Activated T-cell treated with anti-CD3 and anti-CD28 coated beads, Interleukin-2, amount 50 U/mL, for 4 hours (primary cell): Measurements from ENCODE around the gene BAZ2A. TPM values are rescaled to one million over a fixed set of nuclear protein-coding genes. Genes with fewer than 3 reads are reported as not detected.
"Not testable (repeated sequence)": the region's sequence is repeated elsewhere in the genome, so short reads cannot be mapped to it uniquely, and the experiment has no call there.

Source experiments
- ATAC-seq, 2 donors: fragments of 200-7000 bp; cut with Tn5 transposase; one replicate each; pipeline ENCODE4 v1.10.0; 2021
- DNase-seq: peaks from one replicate; pipeline ENCODE4 v3.0.0-alpha.2; 2020
- H3K27me3 Mint-ChIP-seq: one replicate; pipeline ENCODE4 v1.8.0; 2021; ENCODE audit warnings: low read depth, mixed read lengths
- H3K36me3 Mint-ChIP-seq: one replicate; pipeline ENCODE4 v1.8.0; 2022; ENCODE audit warnings: mixed read lengths; ENCODE audit not compliant: insufficient read depth
- H3K4me1 Mint-ChIP-seq: one replicate; pipeline ENCODE4 v1.8.0; 2021; ENCODE audit warnings: low read depth, mixed read lengths
- H3K4me3 Mint-ChIP-seq: one replicate; pipeline ENCODE4 v1.8.0; 2021; ENCODE audit warnings: mild to moderate bottlenecking, moderate library complexity, mixed read lengths
- H3K9me3 Mint-ChIP-seq: one replicate; pipeline ENCODE4 v1.8.0; 2021; ENCODE audit warnings: mixed read lengths
- total RNA-seq, 3 donors: library from RNA; stranded (reverse); gene quantifications; one replicate each; pipeline ENCODE4 v1.2.1, GENCODE V29; 2021

Gene BAZ2A
- 10 to 100 TPM; 53.0 to 64.9 (median 64.5) TPM for total RNA-seq

GRCh38 chr12:56630180-56630632, at the start of gene BAZ2A:
BAZ2A (minus strand) TSS chr12:56630326; CDS start chr12:56617530, 12,796 bp downstream.
- Mint-ChIP-seq H3K36me3 (peaks cover 5% of the 10 kb centered on the region), H3K27me3 (no peaks in the 10 kb centered on the region), H3K4me3 (peak within 1 kb of the TSS; percentile 97), H3K4me1 (peaks cover 79% of the 10 kb centered on the region), H3K9me3 (no peaks in the 10 kb centered on the region)
- ATAC-seq: peak; percentile 76 to 79
- DNase-seq: peak; percentile 79

- peak overlapping the region; percentile 38 for H3K4me3 Mint-ChIP-seq
- DNase-seq (no peak), ATAC-seq (no peak)
- H3K9me3 Mint-ChIP-seq: no peaks in the 10 kb centered on the region
- peaks cover 67% of the 10 kb centered on the region for H3K4me1 Mint-ChIP-seq
- H3K27me3 Mint-ChIP-seq: no peaks in the 10 kb centered on the region
- H3K36me3 Mint-ChIP-seq: peaks cover 25% of the 10 kb centered on the region
Measured at GRCh38 chr12:56678852-56679251, 48.7 kb upstream of the BAZ2A start.

- Mint-ChIP-seq H3K4me3 (no peak overlapping the region), H3K9me3 (no peaks in the 10 kb centered on the region), H3K27me3 (no peaks in the 10 kb centered on the region), H3K4me1 (peaks cover 71% of the 10 kb centered on the region), H3K36me3 (peaks cover 28% of the 10 kb centered on the region)
- ATAC-seq (peak; percentile 84 to 88), DNase-seq (no peak)
Measured at GRCh38 chr12:56677680-56678079, 47.6 kb upstream of the BAZ2A start.

GRCh38 chr12:56676851-56677580, 46.9 kb upstream of the BAZ2A start:
- DNase-seq: no peak
- H3K4me3 Mint-ChIP-seq: no peak overlapping the region
- H3K27me3 Mint-ChIP-seq: no peaks in the 10 kb centered on the region
- no peaks in the 10 kb centered on the region for H3K9me3 Mint-ChIP-seq
- ATAC-seq: peak; percentile 5 to 9
- H3K36me3 Mint-ChIP-seq: peaks cover 30% of the 10 kb centered on the region
- peaks cover 73% of the 10 kb centered on the region for H3K4me1 Mint-ChIP-seq

GRCh38 chr12:56671608-56672007, 41.5 kb upstream of the BAZ2A start:
- no peak for DNase-seq
- Mint-ChIP-seq H3K9me3 (no peaks in the 10 kb centered on the region), H3K4me3 (no peak overlapping the region), H3K4me1 (peaks cover 50% of the 10 kb centered on the region), H3K27me3 (no peaks in the 10 kb centered on the region), H3K36me3 (peaks cover 32% of the 10 kb centered on the region)
- no peak for ATAC-seq

- H3K4me1 Mint-ChIP-seq: peaks cover 44% of the 10 kb centered on the region
- no peaks in the 10 kb centered on the region for H3K9me3 Mint-ChIP-seq
- no peak for DNase-seq
- H3K27me3 Mint-ChIP-seq: no peaks in the 10 kb centered on the region
- H3K4me3 Mint-ChIP-seq: no peak overlapping the region
- peaks cover 33% of the 10 kb centered on the region for H3K36me3 Mint-ChIP-seq
- no peak for ATAC-seq
Measured at GRCh38 chr12:56670836-56671235, 40.7 kb upstream of the BAZ2A start.

- no peaks in the 10 kb centered on the region for H3K27me3 Mint-ChIP-seq
- ATAC-seq (peak; percentile 28 to 51), DNase-seq (no peak)
- peaks cover 32% of the 10 kb centered on the region for H3K4me1 Mint-ChIP-seq
- H3K4me3 Mint-ChIP-seq: no peak overlapping the region
- H3K36me3 Mint-ChIP-seq: peaks cover 48% of the 10 kb centered on the region
- no peaks in the 10 kb centered on the region for H3K9me3 Mint-ChIP-seq
Measured at GRCh38 chr12:56668197-56668457, 38.0 kb upstream of the BAZ2A start.

GRCh38 chr12:56661979-56662638, 32.0 kb upstream of the BAZ2A start:
- Mint-ChIP-seq H3K36me3 (peaks cover 23% of the 10 kb centered on the region), H3K4me1 (peaks cover 17% of the 10 kb centered on the region), H3K27me3 (no peaks in the 10 kb centered on the region), H3K9me3 (no peaks in the 10 kb centered on the region), H3K4me3 (no peak overlapping the region)
- DNase-seq (no peak), ATAC-seq (no peak)

GRCh38 chr12:56661560-56661959, 31.4 kb upstream of the BAZ2A start:
- no peak overlapping the region for H3K4me3 Mint-ChIP-seq
- no peaks in the 10 kb centered on the region for H3K9me3 Mint-ChIP-seq
- H3K27me3 Mint-ChIP-seq: no peaks in the 10 kb centered on the region
- ATAC-seq (no peak), DNase-seq (no peak)
- H3K4me1 Mint-ChIP-seq: peaks cover 17% of the 10 kb centered on the region
- peaks cover 23% of the 10 kb centered on the region for H3K36me3 Mint-ChIP-seq

- H3K4me3 Mint-ChIP-seq: no peak overlapping the region
- no peak for ATAC-seq
- peaks cover 17% of the 10 kb centered on the region for H3K4me1 Mint-ChIP-seq
- peaks cover 11% of the 10 kb centered on the region for H3K36me3 Mint-ChIP-seq
- peaks cover 4% of the 10 kb centered on the region for H3K9me3 Mint-ChIP-seq
- H3K27me3 Mint-ChIP-seq: no peaks in the 10 kb centered on the region
- no peak for DNase-seq
Measured at GRCh38 chr12:56658921-56659320, 28.8 kb upstream of the BAZ2A start.

- Mint-ChIP-seq H3K4me1 (peaks cover 13% of the 10 kb centered on the region), H3K36me3 (peaks cover under 1% of the 10 kb centered on the region), H3K27me3 (no peaks in the 10 kb centered on the region), H3K9me3 (peaks cover 10% of the 10 kb centered on the region), H3K4me3 (no peak overlapping the region)
- ATAC-seq (peak; percentile 97 to 98), DNase-seq (no peak)
Measured at GRCh38 chr12:56657416-56658379, 27.6 kb upstream of the BAZ2A start.

GRCh38 chr12:56653781-56654180, 23.7 kb upstream of the BAZ2A start:
- not testable (repeated sequence) for H3K36me3 Mint-ChIP-seq, DNase-seq, H3K4me3 Mint-ChIP-seq, H3K4me1 Mint-ChIP-seq, H3K27me3 Mint-ChIP-seq, ATAC-seq
- peaks cover 10% of the 10 kb centered on the region for H3K9me3 Mint-ChIP-seq

GRCh38 chr12:56648023-56648422, 17.9 kb upstream of the BAZ2A start:
- peaks cover 25% of the 10 kb centered on the region for H3K36me3 Mint-ChIP-seq
- peaks cover 21% of the 10 kb centered on the region for H3K4me1 Mint-ChIP-seq
- ATAC-seq, H3K27me3 Mint-ChIP-seq, DNase-seq, H3K4me3 Mint-ChIP-seq, H3K9me3 Mint-ChIP-seq: not testable (repeated sequence)

GRCh38 chr12:56645717-56646446, 15.8 kb upstream of the BAZ2A start, which contains the start of gene ATP5F1B:
ATP5F1B (minus strand) TSS chr12:56645984; CDS start chr12:56645963, 21 bp downstream.
- DNase-seq (peak; percentile 81), ATAC-seq (peak; percentile 98 to 99)
- Mint-ChIP-seq H3K36me3 (peaks cover 28% of the 10 kb centered on the region), H3K4me3 (peak within 1 kb of the TSS; percentile 98), H3K27me3 (no peaks in the 10 kb centered on the region), H3K4me1 (peaks cover 29% of the 10 kb centered on the region), H3K9me3 (no peaks in the 10 kb centered on the region)
